ENCODE data around the gene SLC39A3. TPM values are rescaled to one million over a fixed set of nuclear protein-coding genes. Genes with fewer than 3 reads are reported as not detected.
A peak's percentile ranks its signal among the peaks of the same experiment; 100 is the strongest.

SLC39A3 gene
- total and polyA plus RNA-seq, 7 donors: 16.9 to 70.1 (median 26.8) TPM

GRCh38 chr19:2779121-2779740 is 39.4 kb upstream of the SLC39A3 start:
- no peak for TF ChIP-seq CTCF (IDR thresholded peaks at IDR 0.05)
- intact Hi-C loops (cut with DNase I): no loop called here
- Histone ChIP-seq H3K36me3 (ENCODE audit: insufficient read depth in 1 of 2, low read depth in 1 of 2) (no peaks in the 10 kb centered on the region), H3K27me3 (ENCODE audit: insufficient read depth in 3 of 3, low read length in 2 of 3) (no peaks in the 10 kb centered on the region), H3K4me1 (peaks cover 72% of the 10 kb centered on the region), H3K9me3 (no peaks in the 10 kb centered on the region), H3K27ac (peak overlapping the region; percentile 76), H3K4me3 (no peak overlapping the region)
- ATAC-seq (no peak), DNase-seq (no peak)
- WGBS, 3 donors: 51 to 61% (median 52%) methylated on average over 14 of the region's 14 CpGs

- 51 to 60% (median 54%) methylated on average over 18 to 19 of the region's 19 CpGs for WGBS, 3 donors
- Histone ChIP-seq H3K36me3 (ENCODE audit: insufficient read depth in 1 of 2, low read depth in 1 of 2) (no peaks in the 10 kb centered on the region), H3K9me3 (no peaks in the 10 kb centered on the region), H3K27me3 (ENCODE audit: insufficient read depth in 3 of 3, low read length in 2 of 3) (no peaks in the 10 kb centered on the region), H3K4me1 (peaks cover 75% of the 10 kb centered on the region), H3K4me3 (no peak overlapping the region), H3K27ac (peak overlapping the region; percentile 76)
- TF ChIP-seq CTCF (IDR thresholded peaks at IDR 0.05): no peak
- peak; percentile 44 to 73 (median 56) for ATAC-seq
- intact Hi-C loops (cut with DNase I): no loop called here
- no peak for DNase-seq
These were observed 38.3 kb upstream of the SLC39A3 start for GRCh38 chr19:2777952-2778683.

GRCh38 chr19:2775556-2776430 is 36.0 kb upstream of the SLC39A3 start:
- Histone ChIP-seq H3K9me3 (no peaks in the 10 kb centered on the region), H3K4me1 (peaks cover 74% of the 10 kb centered on the region), H3K27me3 (ENCODE audit: insufficient read depth in 3 of 3, low read length in 2 of 3) (no peaks in the 10 kb centered on the region), H3K36me3 (ENCODE audit: insufficient read depth in 1 of 2, low read depth in 1 of 2) (no peaks in the 10 kb centered on the region), H3K27ac (peak overlapping the region; percentile 76), H3K4me3 (peak overlapping the region; percentile 43)
- 47 to 57% (median 47%) methylated on average over 29 of the region's 29 CpGs for WGBS, 3 donors
- DNase-seq: peak; percentile 66 to 70
- intact Hi-C loops (cut with DNase I): no loop called here
- no peak for TF ChIP-seq CTCF (IDR thresholded peaks at IDR 0.05)
- ATAC-seq: peak; percentile 23 to 56 (median 41)

- Histone ChIP-seq H3K4me1 (peaks cover 74% of the 10 kb centered on the region), H3K4me3 (peak overlapping the region; percentile 43), H3K36me3 (ENCODE audit: insufficient read depth in 1 of 2, low read depth in 1 of 2) (no peaks in the 10 kb centered on the region), H3K9me3 (no peaks in the 10 kb centered on the region), H3K27ac (peak overlapping the region; percentile 76), H3K27me3 (ENCODE audit: insufficient read depth in 3 of 3, low read length in 2 of 3) (no peaks in the 10 kb centered on the region)
- ATAC-seq (no peak), DNase-seq (no peak)
- WGBS, 3 donors: 55 to 64% (median 58%) methylated on average over 24 of the region's 24 CpGs
- intact Hi-C loops (cut with DNase I): no loop called here
- no peak for TF ChIP-seq CTCF (IDR thresholded peaks at IDR 0.05)
These were observed 35.2 kb upstream of the SLC39A3 start for GRCh38 chr19:2774953-2775555.
